ENCODE measurements around the gene CNTLN.
"Not testable (repeated sequence)": the region's sequence is repeated elsewhere in the genome, so short reads cannot be mapped to it uniquely, and the experiment has no call there.

Gene CNTLN

GRCh38 chr9:17349831-17350230, 215.0 kb downstream of the CNTLN start:
- Histone ChIP-seq H2AFZ (ENCODE audit: low read depth, low read length, severe bottlenecking) (no peak overlapping the region), H3K9me2 (replicated peaks; ENCODE audit: insufficient read depth, low read length) (peaks cover 4% of the 10 kb centered on the region; the same call in 1 of the 2 replicates), H3K4me2 (ENCODE audit: low read depth, low read length, poor library complexity, severe bottlenecking) (no peak overlapping the region), H3F3A (ENCODE audit: insufficient read depth) (no peaks in the 10 kb centered on the region), H3K36me3 (ENCODE audit: low read length) (no peaks in the 10 kb centered on the region), H4K20me1 (ENCODE audit: low read depth, low read length) (no peaks in the 10 kb centered on the region), H3K27me3 (ENCODE audit: low read length) (no peaks in the 10 kb centered on the region), H3K27ac (ENCODE audit: low read depth, low read length) (no peak overlapping the region), H3K9me3 (ENCODE audit: insufficient read depth, low read length) (no peaks in the 10 kb centered on the region; the same call in 1 of the 2 replicates), H3K4me3 (ENCODE audit: insufficient read depth, low read length, poor library complexity, severe bottlenecking) (no peak overlapping the region), H3K9ac (ENCODE audit: low read length) (no peak overlapping the region), H3K79me2 (ENCODE audit: insufficient read depth, low read length) (no peaks in the 10 kb centered on the region)
- no peak for TF ChIP-seq EZH2phosphoT487 (conservative IDR thresholded peaks at IDR 0.05; ENCODE audit: low read length)
- no peak for TF ChIP-seq CTCF (IDR thresholded peaks at IDR 0.05; ENCODE audit: insufficient read depth, low read length, poor library complexity, severe bottlenecking)

- not testable (repeated sequence) for H3K27me3 ChIP-seq (ENCODE audit: low read length); H3K4me2 ChIP-seq (ENCODE audit: low read depth, low read length, poor library complexity, severe bottlenecking); H3K4me3 ChIP-seq (ENCODE audit: insufficient read depth, low read length, poor library complexity, severe bottlenecking); H3K9ac ChIP-seq (ENCODE audit: low read length); H3K36me3 ChIP-seq (ENCODE audit: low read length); H3F3A ChIP-seq (ENCODE audit: insufficient read depth); H2AFZ ChIP-seq (ENCODE audit: low read depth, low read length, severe bottlenecking); H3K9me3 ChIP-seq (ENCODE audit: insufficient read depth, low read length); H3K9me2 ChIP-seq (replicated peaks; ENCODE audit: insufficient read depth, low read length); H4K20me1 ChIP-seq (ENCODE audit: low read depth, low read length); H3K79me2 ChIP-seq (ENCODE audit: insufficient read depth, low read length); H3K27ac ChIP-seq (ENCODE audit: low read depth, low read length)
These were observed 219.2 kb downstream of the CNTLN start for GRCh38 chr9:17354006-17354405.

GRCh38 chr9:17361378-17361777, 226.5 kb downstream of the CNTLN start:
- no peaks in the 10 kb centered on the region for H3K9me3 ChIP-seq (ENCODE audit: insufficient read depth, low read length)
- H4K20me1 ChIP-seq (ENCODE audit: low read depth, low read length), result no peaks in the 10 kb centered on the region
- no peak overlapping the region for H2AFZ ChIP-seq (ENCODE audit: low read depth, low read length, severe bottlenecking)
- H3K36me3 ChIP-seq (ENCODE audit: low read length), result no peaks in the 10 kb centered on the region
- no peaks in the 10 kb centered on the region for H3K79me2 ChIP-seq (ENCODE audit: insufficient read depth, low read length)
- H3K4me3 ChIP-seq (ENCODE audit: insufficient read depth, low read length, poor library complexity, severe bottlenecking), result no peak overlapping the region
- no peaks in the 10 kb centered on the region for H3F3A ChIP-seq (ENCODE audit: insufficient read depth)
- H3K9ac ChIP-seq (ENCODE audit: low read length), result no peak overlapping the region
- H3K9me2 ChIP-seq (replicated peaks; ENCODE audit: insufficient read depth, low read length), result no peaks in the 10 kb centered on the region
- no peak overlapping the region for H3K27ac ChIP-seq (ENCODE audit: low read depth, low read length)
- H3K4me2 ChIP-seq (ENCODE audit: low read depth, low read length, poor library complexity, severe bottlenecking), result no peak overlapping the region
- TF ChIP-seq CTCF (IDR thresholded peaks at IDR 0.05; ENCODE audit: insufficient read depth, low read length, poor library complexity, severe bottlenecking) (no peak), EZH2phosphoT487 (conservative IDR thresholded peaks at IDR 0.05; ENCODE audit: low read length) (no peak)
- no peaks in the 10 kb centered on the region for H3K27me3 ChIP-seq (ENCODE audit: low read length)

- no peak overlapping the region for H3K4me2 ChIP-seq (ENCODE audit: low read depth, low read length, poor library complexity, severe bottlenecking)
- no peak overlapping the region for H3K27ac ChIP-seq (ENCODE audit: low read depth, low read length)
These were observed 232.2 kb downstream of the CNTLN start for GRCh38 chr9:17367035-17367434.

More at GRCh38 chr9:17367035-17367434, 232.2 kb downstream of the CNTLN start:
- H3K79me2 ChIP-seq (ENCODE audit: insufficient read depth, low read length), result no peaks in the 10 kb centered on the region
- no peaks in the 10 kb centered on the region for H3K27me3 ChIP-seq (ENCODE audit: low read length)
- H3K9me3 ChIP-seq (ENCODE audit: insufficient read depth, low read length), result no peaks in the 10 kb centered on the region
- H3K4me3 ChIP-seq (ENCODE audit: insufficient read depth, low read length, poor library complexity, severe bottlenecking), result no peak overlapping the region
- H3K36me3 ChIP-seq (ENCODE audit: low read length), result no peaks in the 10 kb centered on the region
- no peaks in the 10 kb centered on the region for H3F3A ChIP-seq (ENCODE audit: insufficient read depth)
- TF ChIP-seq EZH2phosphoT487 (conservative IDR thresholded peaks at IDR 0.05; ENCODE audit: low read length) (no peak), CTCF (IDR thresholded peaks at IDR 0.05; ENCODE audit: insufficient read depth, low read length, poor library complexity, severe bottlenecking) (no peak)
- no peak overlapping the region for H3K9ac ChIP-seq (ENCODE audit: low read length)
- H4K20me1 ChIP-seq (ENCODE audit: low read depth, low read length), result no peaks in the 10 kb centered on the region
- no peak overlapping the region for H2AFZ ChIP-seq (ENCODE audit: low read depth, low read length, severe bottlenecking)
- H3K9me2 ChIP-seq (replicated peaks; ENCODE audit: insufficient read depth, low read length), result no peaks in the 10 kb centered on the region
